ENCODE data around the gene SMC6.

GRCh38 chr2:17752892-17753802 is 463 bp downstream of the SMC6 start:
- no peak for TF ChIP-seq CTCF (IDR thresholded peaks at IDR 0.05; ENCODE audit: poor library complexity, severe bottlenecking)
- TF ChIP-seq POLR2AphosphoS5 (IDR thresholded peaks at IDR 0.05) = peak; percentile 44
- TF ChIP-seq EZH2 (IDR thresholded peaks at IDR 0.05; ENCODE audit: borderline replicate concordance, insufficient read depth, low read length, poor library complexity, severe bottlenecking) = no peak
- no peak for TF ChIP-seq TAF1 (IDR thresholded peaks at IDR 0.05; ENCODE audit: low read depth)
- TF ChIP-seq SMC3 (conservative IDR thresholded peaks at IDR 0.05; ENCODE audit: poor library complexity) = no peak
- peak; percentile 13 for TF ChIP-seq REST (IDR thresholded peaks at IDR 0.05; ENCODE audit: borderline replicate concordance)
- TF ChIP-seq MXI1 (conservative IDR thresholded peaks at IDR 0.05; ENCODE audit: poor library complexity, severe bottlenecking) = no peak

Measured in neural cell (in vitro differentiated cells).